ENCODE data around the gene TMEM161B.

- TF ChIP-seq POLR2A (IDR thresholded peaks at IDR 0.05) (no peak), CTCF (IDR thresholded peaks at IDR 0.05 in 8 of 11, conservative IDR thresholded peaks at IDR 0.05 in 3 of 11) (no peak), POLR2AphosphoS5 (IDR thresholded peaks at IDR 0.05) (no peak)
These were observed 19.7 kb downstream of the TMEM161B start for GRCh38 chr5:88248743-88249540.

Measured in spleen (tissue), 7 donors.